GM18526 (cell line): ENCODE results near the gene ARID3B.
A peak's percentile ranks its signal among the peaks of the same experiment; 100 is the strongest.

ENCODE experiments used
- POLR2A ChIP-seq: IDR thresholded peaks from 3 replicates; pipeline ENCODE4 v1.6.1; 2011; ENCODE audit not compliant: insufficient read length; ENCODE audit errors: extremely low read depth

ARID3B gene

DNA sequence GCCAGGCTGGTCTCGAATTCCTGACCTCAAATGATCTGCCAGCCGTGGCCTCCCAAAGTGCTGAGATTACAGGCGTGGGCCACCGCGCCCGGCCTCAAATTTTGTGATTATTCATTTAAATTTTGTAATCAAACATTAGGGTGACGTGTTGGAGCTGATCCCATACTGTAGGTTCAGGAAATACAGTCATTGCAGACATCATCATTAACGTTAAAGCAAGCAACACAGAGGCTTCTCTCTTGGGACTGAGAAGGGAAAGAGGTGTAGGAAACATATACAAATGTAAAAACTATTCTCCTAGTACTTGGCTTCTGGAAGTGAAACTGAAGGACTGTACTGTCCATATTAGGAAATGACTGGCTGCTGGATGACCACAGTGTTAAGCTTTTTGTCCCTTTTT lies 11.1 kb upstream of the ARID3B start:
- TF ChIP-seq POLR2A: no peak

DNA sequence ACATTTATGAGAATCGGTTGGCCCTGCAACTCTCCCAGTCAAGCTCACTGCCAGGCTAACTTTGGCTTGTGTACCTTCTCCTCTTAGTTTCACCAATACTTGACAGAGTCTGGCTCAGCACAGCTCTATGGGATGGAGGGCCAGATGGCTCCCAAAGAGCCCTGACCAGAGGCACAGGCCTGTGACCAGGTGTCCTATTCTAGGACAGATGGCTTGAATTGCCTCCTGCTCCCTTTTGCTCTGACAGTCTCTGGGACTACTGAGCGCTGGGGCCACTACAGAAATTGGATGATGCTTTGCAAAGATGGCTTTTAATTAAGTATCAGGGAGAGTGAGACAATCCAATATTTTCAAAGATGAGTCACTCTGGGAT lies 10.3 kb upstream of the ARID3B start:
- TF ChIP-seq POLR2A: no peak

DNA sequence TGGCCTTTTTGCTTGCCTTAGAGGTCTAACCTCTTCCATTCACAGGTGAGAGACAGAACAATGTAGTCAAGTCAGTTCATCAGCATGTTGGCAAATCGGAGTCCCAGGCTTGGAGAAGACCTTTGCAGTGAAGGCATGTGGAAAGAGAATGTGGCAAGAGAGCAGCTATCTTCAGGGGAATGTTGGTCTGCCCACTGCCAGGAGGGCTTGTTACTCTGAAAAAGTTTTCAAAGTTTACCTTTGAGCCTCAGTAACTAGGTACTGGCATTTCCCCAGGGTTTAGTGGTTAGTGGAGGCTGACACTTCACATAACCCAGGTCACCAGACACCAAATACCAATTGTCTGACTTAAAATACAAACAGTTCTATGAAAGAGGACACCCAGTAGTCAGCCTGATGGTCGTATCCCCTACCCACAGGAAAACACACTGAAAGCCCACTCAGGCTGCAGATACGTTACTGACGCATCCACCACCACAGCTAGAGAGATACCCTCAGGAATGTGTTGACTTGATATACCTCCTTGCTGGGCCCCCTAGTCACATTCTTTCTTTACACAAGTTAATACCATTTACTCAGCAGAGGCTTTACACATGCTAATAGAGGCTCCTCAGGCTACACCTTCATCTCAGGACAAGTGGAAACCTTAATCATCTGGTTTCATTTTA lies 9.7 kb upstream of the ARID3B start:
- TF ChIP-seq POLR2A: no peak

DNA sequence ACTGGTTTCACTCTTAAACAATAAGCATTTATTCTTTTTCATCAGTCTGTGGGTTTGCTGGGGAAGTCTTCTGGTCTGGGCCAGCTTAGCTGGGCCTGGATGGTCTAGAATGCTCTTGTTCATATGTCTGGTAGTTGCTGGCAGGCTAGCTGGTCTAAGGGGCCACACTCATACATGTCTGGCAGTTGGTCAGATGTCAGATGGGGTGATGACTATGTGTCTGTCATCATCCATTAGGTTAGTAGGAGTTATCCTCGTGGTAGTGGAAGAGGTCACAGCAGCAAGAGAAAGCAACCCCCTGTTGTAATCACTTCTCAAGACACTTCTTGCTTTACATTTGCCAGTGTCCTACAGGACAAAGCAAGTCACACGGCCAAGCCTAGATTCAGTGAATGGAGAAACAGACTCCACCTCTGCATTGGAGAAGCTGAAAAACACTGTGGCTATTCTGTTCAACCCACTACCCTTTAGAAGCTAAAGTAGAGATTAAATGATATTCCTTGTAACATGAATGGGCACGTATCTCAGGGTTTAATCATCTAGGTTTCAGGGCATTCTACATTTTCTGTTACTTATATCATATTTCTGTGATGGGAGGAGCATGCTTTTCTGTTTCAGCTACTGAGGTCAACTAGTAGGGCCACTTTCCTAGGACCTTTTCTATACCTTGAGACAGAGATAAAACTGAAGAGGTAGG lies 5.5 kb upstream of the ARID3B start:
- no peak for TF ChIP-seq POLR2A

DNA sequence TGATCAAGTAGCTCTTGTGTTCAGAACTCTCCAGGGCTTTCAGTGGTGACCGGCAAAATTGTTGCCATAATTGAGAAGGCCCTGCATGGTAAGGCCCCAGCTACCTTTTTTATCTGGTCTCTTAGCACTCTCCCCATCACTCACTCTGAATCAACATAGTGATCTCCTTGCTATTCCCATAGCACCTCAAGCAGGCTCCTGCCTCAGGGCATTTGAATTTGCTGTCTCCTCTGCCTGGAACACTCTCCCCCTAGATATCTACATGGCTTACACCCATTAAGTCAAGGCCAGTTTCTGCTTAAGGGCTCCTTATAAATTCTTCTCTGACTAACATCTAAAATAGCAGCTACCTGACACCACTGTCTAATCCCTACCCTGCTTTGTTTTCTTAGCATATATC lies 3.3 kb upstream of the ARID3B start:
- TF ChIP-seq POLR2A: no peak

DNA sequence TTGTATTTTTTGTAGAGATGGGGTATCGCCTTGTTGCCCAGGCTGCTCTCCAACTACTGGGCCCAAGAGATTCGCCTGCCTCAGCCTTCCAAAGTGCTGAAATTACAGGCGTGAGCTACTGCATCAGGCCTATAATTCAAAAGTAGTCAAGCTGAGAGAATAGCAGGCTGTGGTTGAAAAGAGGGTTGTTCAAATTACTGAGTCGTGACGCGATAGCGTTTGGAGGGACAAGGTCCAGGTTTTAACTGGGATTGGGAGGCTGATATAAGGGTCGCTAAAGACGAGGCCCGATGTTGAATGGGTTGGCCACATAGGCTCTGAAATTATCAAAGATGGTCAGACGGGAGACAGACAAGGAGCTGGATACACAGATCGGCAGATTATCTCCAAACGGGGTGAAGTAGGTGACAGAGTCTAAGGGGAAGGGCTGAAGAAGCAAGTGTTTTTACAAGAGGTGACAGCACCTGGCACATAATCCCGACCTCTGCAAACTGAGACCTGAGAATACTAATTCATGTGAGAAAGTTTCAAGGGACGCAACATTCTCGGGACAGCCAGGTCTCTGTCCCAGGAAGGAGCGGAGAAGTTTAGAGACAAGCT lies 759 bp upstream of the ARID3B start:
- no peak for TF ChIP-seq POLR2A

DNA sequence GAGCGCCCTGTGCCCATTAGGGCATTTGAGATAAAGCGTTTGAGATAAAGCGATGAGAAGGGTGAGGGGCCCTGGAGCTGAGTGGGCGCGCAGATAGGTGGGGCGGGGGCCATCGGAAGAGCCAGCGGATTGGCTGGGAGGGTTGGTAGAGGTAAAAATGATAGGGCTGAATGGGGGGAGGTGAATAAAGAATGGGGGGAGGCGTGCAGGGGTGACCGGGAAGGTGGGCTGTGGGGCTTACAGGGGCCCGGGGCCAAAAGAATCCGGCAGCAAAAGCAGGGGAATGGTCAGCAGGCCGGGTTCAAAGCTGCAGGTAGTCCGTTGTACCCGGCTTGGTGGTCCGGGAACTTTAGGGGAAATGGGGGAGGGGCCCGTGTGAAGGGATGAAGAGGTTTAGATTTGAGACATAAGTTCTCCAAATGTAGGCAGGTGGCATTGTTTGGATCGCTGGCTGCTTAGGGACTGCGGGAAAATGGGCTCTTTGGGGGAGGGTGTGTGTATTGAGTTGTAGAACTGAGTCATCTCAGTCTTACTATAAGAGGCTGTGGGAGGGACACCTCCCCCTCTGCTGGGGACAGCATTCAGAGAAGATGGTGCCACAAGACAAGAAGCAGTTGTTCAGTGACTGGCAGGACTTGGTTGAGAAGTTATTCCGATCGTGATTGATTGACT lies 610 bp downstream of the ARID3B start:
- TF ChIP-seq POLR2A: no peak

DNA sequence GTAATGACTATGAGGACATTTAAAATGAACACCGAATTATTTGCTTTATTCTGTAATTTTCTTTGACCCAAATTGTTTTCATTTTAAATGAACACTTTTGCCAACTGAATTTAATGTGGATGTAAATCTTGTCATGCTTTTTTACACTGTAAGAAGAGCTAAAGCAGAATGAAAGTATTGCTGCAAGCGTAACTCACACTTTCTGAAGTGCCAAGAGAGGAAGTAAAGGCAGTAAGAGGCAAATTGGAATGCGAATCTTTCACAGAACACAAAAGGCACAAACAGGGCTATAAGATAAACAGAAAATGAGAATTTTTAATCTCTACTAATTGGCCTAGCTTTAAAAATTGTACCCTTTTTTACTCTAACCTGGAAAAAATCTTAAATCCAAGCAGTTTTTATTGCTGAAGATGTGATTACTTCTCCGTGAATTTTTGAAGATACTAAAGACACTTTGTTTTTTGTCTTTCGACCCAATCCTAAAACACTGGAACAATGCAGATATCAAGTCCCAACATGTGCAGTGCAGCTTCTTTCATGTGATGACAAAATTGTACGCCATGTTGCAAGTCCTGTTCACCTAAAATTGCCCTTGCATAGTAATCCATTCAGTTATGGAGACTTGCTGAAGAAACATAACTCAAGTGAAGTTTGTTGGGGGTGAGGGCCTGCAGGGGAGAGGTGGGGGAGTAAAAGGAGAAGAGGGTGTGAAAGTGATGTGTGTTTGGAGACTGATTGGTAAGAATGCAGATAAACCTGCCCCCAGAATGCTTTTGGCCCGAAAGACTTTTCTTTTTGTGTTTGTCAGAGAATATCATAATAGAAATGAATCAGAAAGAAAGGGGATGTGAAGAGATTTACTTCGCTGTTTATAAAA lies 1.4 kb downstream of the ARID3B start:
- no peak for TF ChIP-seq POLR2A

DNA sequence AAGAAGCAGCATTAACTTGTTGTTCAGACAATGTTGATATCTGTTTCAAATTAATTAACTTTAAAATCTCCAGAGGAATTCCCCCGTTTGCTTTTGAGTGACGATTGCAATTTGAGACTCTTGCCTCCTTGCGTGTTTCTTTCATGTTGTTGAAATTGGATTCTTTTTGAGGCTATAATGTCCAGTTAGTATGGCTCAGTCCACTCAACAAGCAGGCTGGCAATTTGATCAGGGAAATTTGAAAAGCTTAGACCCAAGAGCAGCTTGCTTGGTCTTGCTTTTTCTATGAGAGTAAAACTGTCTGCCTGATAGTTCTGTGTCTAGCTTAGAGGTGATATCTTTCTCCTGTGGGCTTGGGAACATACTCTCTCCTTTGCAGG lies 2.0 kb downstream of the ARID3B start:
- TF ChIP-seq POLR2A: no peak

DNA sequence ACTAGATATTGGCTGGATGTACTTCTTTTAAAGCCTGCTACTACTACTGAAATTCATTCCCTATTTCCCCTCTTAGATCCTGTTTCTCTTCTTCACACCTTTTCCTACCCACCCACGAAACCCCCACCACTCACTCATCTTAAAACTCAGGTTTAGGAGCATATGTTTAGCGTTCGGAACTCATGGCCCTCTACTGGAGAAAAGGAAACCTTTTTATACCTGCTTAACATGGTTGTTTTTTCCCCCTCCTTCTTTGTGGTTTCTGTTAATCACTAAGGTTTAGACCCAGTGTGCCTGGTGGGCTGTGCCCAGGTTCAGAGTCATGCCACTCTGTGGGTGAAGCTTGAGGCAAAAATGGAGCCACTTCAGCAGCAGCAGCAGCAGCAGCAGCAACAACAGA lies 2.6 kb downstream of the ARID3B start:
- TF ChIP-seq POLR2A: no peak

DNA sequence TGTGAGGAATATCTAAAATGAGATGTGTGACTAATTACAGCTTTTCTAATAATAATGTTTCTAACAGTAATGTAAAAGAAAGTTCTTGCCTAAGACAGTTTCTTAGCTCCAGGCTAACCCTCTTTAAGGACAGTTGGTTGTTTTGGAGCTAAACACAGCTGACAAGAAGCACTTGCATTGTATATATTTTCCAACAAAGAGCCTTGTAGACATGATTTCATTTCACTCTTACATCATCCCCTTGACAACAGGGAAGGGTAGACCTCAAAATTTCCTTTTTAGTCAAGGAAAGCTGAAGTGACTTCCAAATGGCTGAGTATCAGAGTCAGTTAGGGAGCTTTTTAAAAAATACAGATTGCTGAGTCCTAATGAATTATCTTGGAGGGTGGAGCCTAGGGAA lies 4.1 kb downstream of the ARID3B start:
- TF ChIP-seq POLR2A: no peak

DNA sequence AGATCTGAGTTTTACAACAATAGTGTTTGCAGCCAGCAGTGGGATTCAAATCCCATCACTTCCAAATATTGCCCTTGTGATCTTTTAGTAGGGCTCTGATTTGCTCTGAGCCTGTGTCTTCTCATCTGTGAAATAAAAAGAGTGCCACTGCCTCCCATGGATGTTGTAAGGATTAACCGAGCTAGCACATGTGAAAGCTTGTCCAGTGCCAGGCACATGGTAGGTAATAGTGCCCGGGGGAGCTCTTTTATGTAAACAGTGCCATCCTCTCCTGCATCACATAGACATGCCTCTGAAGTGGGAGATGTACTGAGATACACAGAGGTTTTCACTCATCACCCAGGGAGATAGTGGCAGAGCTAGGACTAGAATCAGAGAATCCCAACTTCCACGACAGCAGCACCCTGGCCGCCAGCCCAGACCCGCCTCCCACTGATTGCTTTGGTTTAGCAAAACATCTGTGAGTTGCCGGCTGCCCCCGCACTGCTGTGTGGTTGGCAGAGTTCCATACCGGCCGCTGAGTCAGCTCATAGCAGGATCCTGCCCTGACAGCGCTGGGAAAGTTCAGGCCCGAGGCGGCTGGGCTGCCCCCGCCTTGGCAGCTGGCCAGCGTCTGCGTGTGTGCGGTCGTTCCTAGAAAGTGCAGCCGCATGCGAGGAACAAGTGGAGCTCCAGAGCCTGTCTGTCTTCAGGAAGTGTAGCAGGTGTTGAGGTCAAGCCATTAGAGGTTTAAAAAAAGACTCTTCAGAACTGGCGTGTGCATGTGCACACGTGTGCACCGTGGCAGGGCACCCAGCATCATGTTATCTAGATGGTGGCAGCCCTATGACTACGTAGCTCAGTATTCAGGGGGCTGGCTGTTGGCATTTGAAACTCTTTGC lies 5.0 kb downstream of the ARID3B start:
- TF ChIP-seq POLR2A: peak; percentile 22

DNA sequence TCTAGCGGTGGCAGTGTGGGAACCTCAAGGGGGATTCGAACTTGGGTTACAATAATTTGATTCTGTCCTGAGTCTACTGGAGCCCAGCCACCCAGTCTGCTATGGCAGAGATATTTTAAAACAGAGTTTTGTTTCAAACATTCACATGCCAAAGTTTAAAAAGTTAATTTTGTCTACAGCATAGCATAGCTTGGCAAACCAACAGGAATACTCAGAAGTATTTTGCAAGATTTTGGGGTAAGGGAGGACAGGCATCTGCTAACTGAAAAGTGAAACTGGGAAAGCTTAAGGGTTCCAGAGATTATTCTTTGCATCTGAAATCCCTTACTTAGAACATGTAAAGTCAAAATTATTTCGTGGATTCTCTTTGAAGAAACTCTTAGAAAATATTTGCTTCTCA lies 6.6 kb downstream of the ARID3B start:
- no peak for TF ChIP-seq POLR2A

DNA sequence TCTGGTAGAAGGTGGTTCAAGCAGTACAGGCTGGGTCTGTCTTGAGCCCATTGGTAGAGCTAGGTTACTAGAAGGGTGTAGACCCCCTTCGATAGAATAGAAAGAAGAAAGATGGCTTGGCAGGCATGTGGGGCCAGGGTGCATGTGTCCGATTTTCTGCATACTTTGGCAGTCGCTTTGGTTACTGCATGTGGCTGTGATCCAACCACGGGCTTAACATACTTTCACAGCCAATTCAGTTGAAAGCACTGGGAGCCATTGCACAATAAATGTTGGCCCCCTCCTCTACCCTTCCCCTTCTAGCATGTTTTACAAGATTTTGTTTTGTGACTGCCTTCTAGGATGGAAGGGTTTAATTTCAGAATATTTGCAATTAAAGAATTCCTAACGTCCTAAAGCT lies 7.2 kb downstream of the ARID3B start:
- TF ChIP-seq POLR2A: no peak
